CD4-positive, alpha-beta T cell (primary cell): Measurements from ENCODE around the gene GRHPR. TPM values are rescaled to one million over a fixed set of nuclear protein-coding genes. Genes with fewer than 3 reads are reported as not detected.

ENCODE experiments used
- ATAC-seq: fragments of 200-7000 bp; cut with Tn5 transposase; one replicate; pipeline ENCODE4 v1.10.0; 2022; ENCODE audit warnings: mild to moderate bottlenecking; ENCODE audit not compliant: poor library complexity
- CTCF ChIA-PET: fragments of 350-600 bp; sonication (Branson Sonifier 250); formaldehyde crosslinking; loops from one replicate; lab custom pipeline; 2021; ENCODE audit warnings: antibody characterized with exemption, inconsistent platforms; lab: Charles Lee
- POLR2A ChIA-PET: fragments of 350-600 bp; sonication (Branson Sonifier 250); formaldehyde crosslinking; loops from one replicate; lab custom pipeline; 2021; ENCODE audit warnings: antibody characterized with exemption, inconsistent platforms; lab: Charles Lee
- DNase-seq, 14 experiments: peaks; one replicate each; pipeline ENCODE4 v3.0.0-alpha.2; 2013 to 2020; ENCODE audit warnings: mixed read lengths in 2 of 14
- H3K27ac ChIP-seq, 2 donors: one replicate each; pipeline versions ENCODE4 v1.5.1 to v1.7.0; 2013; ENCODE audit warnings: low read length in 2 of 2, low read depth in 1 of 2, mild to moderate bottlenecking in 1 of 2
- H3K27me3 ChIP-seq, 2 experiments: 1 replicate in 1 of 2; 2 replicates in 1 of 2; pipeline versions ENCODE4 v1.6.1 to v1.7.0; 2013; ENCODE audit warnings: low read length in 2 of 2, control low read depth in 1 of 2, mild to moderate bottlenecking in 1 of 2, moderate library complexity in 1 of 2; ENCODE audit not compliant: insufficient read depth in 2 of 2, control insufficient read depth in 1 of 2
- H3K36me3 ChIP-seq: one replicate; pipeline ENCODE4 v1.6.1; 2013; ENCODE audit warnings: low read length, control low read depth; ENCODE audit not compliant: insufficient read depth
- H3K4me1 ChIP-seq: one replicate; pipeline ENCODE4 v1.6.1; 2013; ENCODE audit warnings: low read length, control low read depth; ENCODE audit not compliant: insufficient read depth
- H3K4me3 ChIP-seq: one replicate; pipeline ENCODE4 v1.5.1; 2013; ENCODE audit warnings: mild to moderate bottlenecking, low read length, moderate library complexity
- H3K9me3 ChIP-seq, 2 experiments: 1 replicate in 1 of 2; 2 replicates in 1 of 2; pipeline versions ENCODE4 v1.6.1 to v1.7.0; 2013; ENCODE audit warnings: low read length in 2 of 2, mild to moderate bottlenecking in 2 of 2, control low read depth in 1 of 2, moderate library complexity in 1 of 2; ENCODE audit not compliant: control insufficient read depth in 1 of 2, insufficient read depth in 1 of 2
- H3K27ac Mint-ChIP-seq: one replicate; pipeline ENCODE4 v1.8.0; 2020; ENCODE audit warnings: mixed read lengths
- H3K27me3 Mint-ChIP-seq: one replicate; pipeline ENCODE4 v1.8.0; 2021; ENCODE audit warnings: mixed read lengths
- H3K36me3 Mint-ChIP-seq: one replicate; pipeline ENCODE4 v1.8.0; 2021; ENCODE audit warnings: low read depth, mixed read lengths
- H3K4me1 Mint-ChIP-seq: one replicate; pipeline ENCODE4 v1.8.0; 2021; ENCODE audit warnings: low read depth, mixed read lengths
- H3K4me3 Mint-ChIP-seq: one replicate; pipeline ENCODE4 v1.8.0; 2020; ENCODE audit warnings: mild to moderate bottlenecking, mixed read lengths
- H3K9me3 Mint-ChIP-seq: one replicate; pipeline ENCODE4 v1.8.0; 2020; ENCODE audit warnings: mixed read lengths
- CTCF ChIP-seq: fragments of 200-600 bp; IDR thresholded peaks from one replicate; pipeline ENCODE4 v1.8.0; 2022; ENCODE audit warnings: antibody characterized with exemption, mild to moderate bottlenecking
- intact Hi-C, 2 experiments: fragments of 100-400 bp; cut with DNase I in 1 of 2; cut with micrococcal nuclease in 1 of 2; formaldehyde crosslinking; loops; one replicate each; pipeline versions ENCODE4 v1.15.1 to v1.9.0; 2023 to 2025; cut with DNase I, micrococcal nuclease
- total RNA-seq, 174 experiments: library from RNA in 2 of 174; stranded (reverse) in 2 of 174; gene quantifications; one replicate each; pipeline ENCODE4 v1.2.3 and lab custom pipeline; 2021 to 2026

Gene GRHPR
- total RNA-seq, 2 experiments from 2014 or later: 29.0 to 29.6 TPM

- no peak overlapping the region for H3K27ac Mint-ChIP-seq
- TF ChIP-seq CTCF: no peak
- Histone ChIP-seq H3K36me3 (no peaks in the 10 kb centered on the region), H3K27ac (no peak overlapping the region), H3K4me3 (no peak overlapping the region), H3K27me3 (no peaks in the 10 kb centered on the region), H3K9me3 (no peaks in the 10 kb centered on the region), H3K4me1 (peaks cover 27% of the 10 kb centered on the region)
- peaks cover 12% of the 10 kb centered on the region for H3K4me1 Mint-ChIP-seq
- DNase-seq (no peak), ATAC-seq (no peak)
- intact Hi-C loops: loop anchor here in 1 of 2 experiments (5.0 kb wide), 1 partner anchor 187 kb away; no protein-coding TSS in a partner anchor
- no peak overlapping the region for H3K4me3 Mint-ChIP-seq
- no peaks in the 10 kb centered on the region for H3K27me3 Mint-ChIP-seq
- ChIA-PET CTCF (no interaction called here), POLR2A (no interaction called here)
- no peaks in the 10 kb centered on the region for H3K9me3 Mint-ChIP-seq
- H3K36me3 Mint-ChIP-seq: no peaks in the 10 kb centered on the region
These were observed 12.1 kb upstream of the GRHPR start for GRCh38 chr9:37410354-37410861.

DNA sequence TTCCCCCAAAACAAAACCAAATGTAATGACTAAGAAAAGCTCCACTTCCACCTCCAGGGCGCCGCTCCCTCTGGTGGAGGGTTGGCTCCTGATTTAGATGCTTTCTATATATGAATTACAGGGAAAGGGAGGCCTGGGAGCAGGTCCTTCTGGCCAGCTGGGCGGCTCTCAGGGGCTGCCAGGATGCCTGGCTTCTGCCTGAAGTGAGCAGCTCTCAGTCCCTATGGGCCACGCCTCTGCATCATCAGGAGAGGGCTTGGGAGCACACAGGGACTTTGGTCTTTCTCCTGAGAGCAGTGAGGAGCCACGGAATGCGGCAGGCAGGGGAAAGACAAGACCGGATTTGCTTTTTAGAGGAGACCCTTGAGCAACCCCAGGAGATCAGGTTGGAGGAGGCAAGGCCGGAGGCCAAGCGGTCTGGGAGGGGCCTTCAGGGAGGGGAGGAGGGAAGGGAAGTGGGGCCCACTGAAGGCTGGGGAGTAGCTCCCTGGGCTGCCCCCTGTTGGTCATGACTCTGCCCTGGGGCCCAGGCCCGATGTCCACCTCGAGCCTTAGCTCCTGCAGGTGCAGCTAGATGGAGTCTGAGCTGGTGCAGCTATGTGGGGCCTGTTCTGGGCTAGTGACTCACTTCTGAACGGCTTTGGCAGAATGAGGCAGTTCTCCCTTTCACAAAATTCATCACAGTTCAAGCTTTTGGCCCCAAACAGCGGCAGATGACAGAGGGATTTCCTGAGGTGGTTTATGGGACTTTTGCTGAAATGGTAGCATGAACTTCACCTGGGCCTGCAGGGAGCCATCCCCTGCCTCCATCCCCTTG lies 11.3 kb upstream of the GRHPR start:
- ATAC-seq (no peak), DNase-seq (no peak)
- Mint-ChIP-seq H3K27me3 (no peaks in the 10 kb centered on the region), H3K4me3 (no peak overlapping the region), H3K9me3 (no peaks in the 10 kb centered on the region), H3K4me1 (peaks cover 13% of the 10 kb centered on the region), H3K36me3 (no peaks in the 10 kb centered on the region), H3K27ac (no peak overlapping the region)
- Histone ChIP-seq H3K4me3 (no peak overlapping the region), H3K9me3 (no peaks in the 10 kb centered on the region), H3K27ac (no peak overlapping the region), H3K27me3 (no peaks in the 10 kb centered on the region), H3K36me3 (no peaks in the 10 kb centered on the region), H3K4me1 (peaks cover 29% of the 10 kb centered on the region)
- intact Hi-C loops: loop anchor here in 1 of 2 experiments (5.0 kb wide), 1 partner anchor 186 kb away; no protein-coding TSS in a partner anchor
- TF ChIP-seq CTCF: no peak
- ChIA-PET CTCF (no interaction called here), POLR2A (interaction anchor here (1.1 kb wide), 1 partner anchor 11 kb away, joined by 3 read pairs; the partner anchor contains the start of gene GRHPR)

- no peak overlapping the region for H3K27ac Mint-ChIP-seq
- peaks cover 13% of the 10 kb centered on the region for H3K4me1 Mint-ChIP-seq
- ATAC-seq: no peak
- H3K36me3 ChIP-seq: no peaks in the 10 kb centered on the region
- H3K27me3 ChIP-seq: no peaks in the 10 kb centered on the region
- CTCF ChIA-PET: no interaction called here
- H3K4me3 ChIP-seq: no peak overlapping the region
- TF ChIP-seq CTCF: no peak
- no peaks in the 10 kb centered on the region for H3K27me3 Mint-ChIP-seq
- no peaks in the 10 kb centered on the region for H3K36me3 Mint-ChIP-seq
- no peak overlapping the region for H3K4me3 Mint-ChIP-seq
- DNase-seq: no peak
- intact Hi-C loops: loop anchor here in 1 of 2 experiments (2.0 to 5.0 kb wide), 2 partner anchors 98 to 185 kb away; no protein-coding TSS in a partner anchor
- H3K9me3 ChIP-seq: no peaks in the 10 kb centered on the region
- no peak overlapping the region for H3K27ac ChIP-seq
- H3K4me1 ChIP-seq: peaks cover 29% of the 10 kb centered on the region
- POLR2A ChIA-PET: no interaction called here
- no peaks in the 10 kb centered on the region for H3K9me3 Mint-ChIP-seq
These were observed 9.9 kb upstream of the GRHPR start for GRCh38 chr9:37412431-37413151.
